CD14-positive monocyte (primary cell): ENCODE measurements around the gene UEVLD. TPM values are rescaled to one million over a fixed set of nuclear protein-coding genes. Genes with fewer than 3 reads are reported as not detected.
A peak's percentile ranks its signal among the peaks of the same experiment; 100 is the strongest.

ENCODE experiments used
- DNase-seq, 3 donors: peaks; one replicate each; pipeline ENCODE4 v3.0.0-alpha.2; 2011 to 2022
- H2AFZ ChIP-seq: 2 replicates; pipeline ENCODE4 v1.6.0; 2012; ENCODE audit warnings: mild to moderate bottlenecking, low read depth, low read length, inconsistent platforms; ENCODE audit not compliant: insufficient read depth, poor library complexity, severe bottlenecking
- H3K27ac ChIP-seq, 2 donors: 1 replicate in 1 of 2; 2 replicates in 1 of 2; pipeline ENCODE4 v1.5.1; 2012 to 2013; ENCODE audit warnings: low read length in 2 of 2, control low read depth in 1 of 2, inconsistent platforms in 1 of 2, low read depth in 1 of 2, mild to moderate bottlenecking in 1 of 2
- H3K27me3 ChIP-seq, 2 donors: one replicate each; pipeline versions ENCODE4 v1.6.0 to v1.6.1; 2011 to 2013; ENCODE audit warnings: low read length in 2 of 2; ENCODE audit not compliant: control insufficient read depth in 2 of 2, insufficient read depth in 2 of 2
- H3K36me3 ChIP-seq, 2 donors: replicated peaks in 1 of 2; 1 replicate in 1 of 2; 2 replicates in 1 of 2; pipeline versions ENCODE4 v1.5.1 to v1.6.1; 2012 to 2013; ENCODE audit warnings: low read length in 2 of 2, control low read depth in 1 of 2, inconsistent platforms in 1 of 2, mild to moderate bottlenecking in 1 of 2; ENCODE audit not compliant: insufficient read depth in 2 of 2, control insufficient read depth in 1 of 2
- H3K4me1 ChIP-seq, 2 donors: 1 replicate in 1 of 2; 2 replicates in 1 of 2; pipeline versions ENCODE4 v1.5.1 to v1.6.1; 2012 to 2013; ENCODE audit warnings: low read length in 2 of 2, control low read depth in 1 of 2, inconsistent platforms in 1 of 2, mild to moderate bottlenecking in 1 of 2, moderate library complexity in 1 of 2; ENCODE audit not compliant: insufficient read depth in 2 of 2, control insufficient read depth in 1 of 2
- H3K4me2 ChIP-seq: replicated peaks from 2 replicates; pipeline ENCODE3; 2012; ENCODE audit warnings: low read length, moderate library complexity, mild to moderate bottlenecking; ENCODE audit not compliant: poor library complexity, severe bottlenecking; ENCODE audit errors: extremely low read depth
- H3K4me3 ChIP-seq, 3 experiments: fragments of 200-600 bp in 1 of 3; sonication (generic) in 1 of 3; replicated peaks in 1 of 3; 1 replicate in 2 of 3; 2 replicates in 1 of 3; pipeline ENCODE4 v1.5.1; 2011 to 2013; ENCODE audit warnings: low read length in 3 of 3, mild to moderate bottlenecking in 3 of 3, control low read depth in 2 of 3, low read depth in 2 of 3, inconsistent platforms in 1 of 3, moderate library complexity in 1 of 3
- H3K79me2 ChIP-seq: 2 replicates; pipeline ENCODE4 v1.6.0; 2012; ENCODE audit warnings: mild to moderate bottlenecking, control low read depth, inconsistent platforms, low read length, moderate library complexity; ENCODE audit not compliant: insufficient read depth
- H3K9ac ChIP-seq: 2 replicates; pipeline ENCODE4 v1.6.0; 2017; ENCODE audit warnings: low read length, mild to moderate bottlenecking; ENCODE audit not compliant: insufficient read depth, poor library complexity, severe bottlenecking
- H3K9me3 ChIP-seq, 2 donors: replicated peaks in 1 of 2; 1 replicate in 1 of 2; 2 replicates in 1 of 2; pipeline versions ENCODE4 v1.5.1 to v1.6.1; 2012 to 2013; ENCODE audit warnings: low read length in 2 of 2, control low read depth in 1 of 2; ENCODE audit not compliant: control insufficient read depth in 1 of 2, insufficient read depth in 1 of 2
- H4K20me1 ChIP-seq: 2 replicates; pipeline ENCODE4 v1.6.0; 2012; ENCODE audit warnings: mild to moderate bottlenecking, low read length, control low read depth, moderate library complexity; ENCODE audit not compliant: insufficient read depth
- H3K27ac Mint-ChIP-seq, 7 donors: one replicate each; pipeline ENCODE4 v1.8.0; 2020; ENCODE audit warnings: mild to moderate bottlenecking in 7 of 7, mixed read lengths in 7 of 7, moderate library complexity in 6 of 7, inconsistent platforms in 2 of 7
- H3K27me3 Mint-ChIP-seq, 3 donors: one replicate each; pipeline ENCODE4 v1.8.0; 2021 to 2022; ENCODE audit warnings: low read depth in 3 of 3, mild to moderate bottlenecking in 3 of 3, mixed read lengths in 3 of 3, moderate library complexity in 3 of 3, inconsistent platforms in 1 of 3
- H3K36me3 Mint-ChIP-seq, 2 donors: one replicate each; pipeline ENCODE4 v1.8.0; 2020; ENCODE audit warnings: mixed read lengths in 2 of 2, inconsistent platforms in 1 of 2, mild to moderate bottlenecking in 1 of 2
- H3K4me1 Mint-ChIP-seq: one replicate; pipeline ENCODE4 v1.8.0; 2020; ENCODE audit warnings: mild to moderate bottlenecking, mixed read lengths
- H3K4me3 Mint-ChIP-seq, 2 donors: one replicate each; pipeline ENCODE4 v1.8.0; 2020; ENCODE audit warnings: mild to moderate bottlenecking in 2 of 2, mixed read lengths in 2 of 2, moderate library complexity in 1 of 2
- H3K9me3 Mint-ChIP-seq, 7 donors: one replicate each; pipeline ENCODE4 v1.8.0; 2020 to 2022; ENCODE audit warnings: mixed read lengths in 7 of 7, mild to moderate bottlenecking in 6 of 7, moderate library complexity in 6 of 7, inconsistent platforms in 2 of 7
- WGBS: methylation state at CpG from one replicate; pipeline ENCODE4 v1.1.5; 2013; ENCODE audit warnings: missing lambda C conversion rate; ENCODE audit not compliant: insufficient coverage; 5-methylcytosine and 5-hydroxymethylcytosine counted together
- intact Hi-C, 2 donors: fragments of 100-400 bp; cut with micrococcal nuclease; formaldehyde crosslinking; loops; one replicate each; pipeline versions ENCODE4 v1.15.0 to v1.15.1; 2023
- polyA plus RNA-seq, 3 donors: library from polyadenylated mRNA; depleted of rRNA in 1 of 3; unstranded in 2 of 3; stranded (reverse) in 1 of 3; fragments of 300-500 nt in 2 of 3; fragments of >200 nt in 1 of 3; fragmentation: Illumina TruSeq in 2 of 3; gene quantifications; 1 replicate in 2 of 3; 2 replicates in 1 of 3; pipeline ENCODE4 v1.2.3, GENCODE V29; 2012 to 2021
- TF ChIP-seq, protein P1 (sequence below): fragments of 200-600 bp; IDR thresholded peaks from one replicate; pipeline ENCODE4 v1.8.0; 2022; ENCODE audit warnings: antibody characterized with exemption, mild to moderate bottlenecking

The UEVLD gene
- polyA plus RNA-seq, 3 donors: 8.0 to 15.5 (median 11.7) TPM

DNA sequence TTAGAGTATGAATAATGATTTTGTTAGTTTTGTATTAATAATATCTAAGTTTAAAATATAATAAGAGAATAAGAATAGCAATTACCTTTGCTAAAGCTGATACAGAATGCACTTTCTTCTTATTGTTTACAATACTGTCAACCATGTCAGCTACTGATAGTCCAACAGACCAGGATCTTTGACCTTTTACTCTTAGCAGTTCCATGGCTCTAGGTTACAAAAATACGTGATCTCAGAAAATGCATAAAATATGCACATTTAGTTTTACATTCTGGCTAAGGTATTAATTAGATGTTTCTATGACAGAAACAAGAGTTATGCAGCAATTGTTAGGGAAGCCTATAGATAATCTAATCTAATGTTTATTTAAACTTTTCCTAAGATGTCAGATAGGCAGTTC lies 54.3 kb downstream of the UEVLD start:
- Histone ChIP-seq H3K27ac (no peak overlapping the region), H3K4me1 (no peaks in the 10 kb centered on the region), H3K9me3 (no peaks in the 10 kb centered on the region), H3K36me3 (peaks cover 47 to 73% of the 10 kb centered on the region in 2 donors), H4K20me1 (no peaks in the 10 kb centered on the region), H3K4me3 (no peak overlapping the region), H3K9ac (no peak overlapping the region), H2AFZ (no peak overlapping the region), H3K4me2 (no peak overlapping the region), H3K27me3 (no peaks in the 10 kb centered on the region), H3K79me2 (no peaks in the 10 kb centered on the region)
- TF ChIP-seq, protein P1, sequence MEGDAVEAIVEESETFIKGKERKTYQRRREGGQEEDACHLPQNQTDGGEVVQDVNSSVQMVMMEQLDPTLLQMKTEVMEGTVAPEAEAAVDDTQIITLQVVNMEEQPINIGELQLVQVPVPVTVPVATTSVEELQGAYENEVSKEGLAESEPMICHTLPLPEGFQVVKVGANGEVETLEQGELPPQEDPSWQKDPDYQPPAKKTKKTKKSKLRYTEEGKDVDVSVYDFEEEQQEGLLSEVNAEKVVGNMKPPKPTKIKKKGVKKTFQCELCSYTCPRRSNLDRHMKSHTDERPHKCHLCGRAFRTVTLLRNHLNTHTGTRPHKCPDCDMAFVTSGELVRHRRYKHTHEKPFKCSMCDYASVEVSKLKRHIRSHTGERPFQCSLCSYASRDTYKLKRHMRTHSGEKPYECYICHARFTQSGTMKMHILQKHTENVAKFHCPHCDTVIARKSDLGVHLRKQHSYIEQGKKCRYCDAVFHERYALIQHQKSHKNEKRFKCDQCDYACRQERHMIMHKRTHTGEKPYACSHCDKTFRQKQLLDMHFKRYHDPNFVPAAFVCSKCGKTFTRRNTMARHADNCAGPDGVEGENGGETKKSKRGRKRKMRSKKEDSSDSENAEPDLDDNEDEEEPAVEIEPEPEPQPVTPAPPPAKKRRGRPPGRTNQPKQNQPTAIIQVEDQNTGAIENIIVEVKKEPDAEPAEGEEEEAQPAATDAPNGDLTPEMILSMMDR: no peak
- WGBS: no CpG with 5 or more reads among the region's 1 CpG
- Mint-ChIP-seq H3K36me3 (peaks cover 44 to 62% of the 10 kb centered on the region in 2 donors), H3K27me3 (no peaks in the 10 kb centered on the region), H3K4me1 (no peaks in the 10 kb centered on the region), H3K27ac (no peak overlapping the region), H3K4me3 (no peak overlapping the region), H3K9me3 (no peaks in the 10 kb centered on the region)
- no peak for DNase-seq
- intact Hi-C loops: no loop called here

- no peak for DNase-seq
- Mint-ChIP-seq H3K4me3 (no peak overlapping the region), H3K9me3 (no peaks in the 10 kb centered on the region), H3K27me3 (no peaks in the 10 kb centered on the region), H3K36me3 (peaks cover 44 to 63% of the 10 kb centered on the region in 2 donors), H3K27ac (peak overlapping the region in 2 of 7 donors; percentile 11 to 54), H3K4me1 (peaks cover 1% of the 10 kb centered on the region)
- peaks cover 43 to 68% of the 10 kb centered on the region in 2 donors for H3K36me3 ChIP-seq
- H3K4me3 ChIP-seq: no peak overlapping the region
- no peak overlapping the region for H3K27ac ChIP-seq
- H3K4me1 ChIP-seq: no peaks in the 10 kb centered on the region
- no peaks in the 10 kb centered on the region for H4K20me1 ChIP-seq
- no peaks in the 10 kb centered on the region for H3K27me3 ChIP-seq
- no peaks in the 10 kb centered on the region for H3K9me3 ChIP-seq
- TF ChIP-seq, protein P1: no peak
- H3K9ac ChIP-seq: no peak overlapping the region
- WGBS: 94% methylated on average over 2 of the region's 3 CpGs
- no peaks in the 10 kb centered on the region for H3K79me2 ChIP-seq
- no peak overlapping the region for H3K4me2 ChIP-seq
- intact Hi-C loops: no loop called here
- no peak overlapping the region for H2AFZ ChIP-seq
These were observed 55.2 kb downstream of the UEVLD start for GRCh38 chr11:18533365-18533764.
